ENCODE results near the gene GCGR.

Gene GCGR

DNA sequence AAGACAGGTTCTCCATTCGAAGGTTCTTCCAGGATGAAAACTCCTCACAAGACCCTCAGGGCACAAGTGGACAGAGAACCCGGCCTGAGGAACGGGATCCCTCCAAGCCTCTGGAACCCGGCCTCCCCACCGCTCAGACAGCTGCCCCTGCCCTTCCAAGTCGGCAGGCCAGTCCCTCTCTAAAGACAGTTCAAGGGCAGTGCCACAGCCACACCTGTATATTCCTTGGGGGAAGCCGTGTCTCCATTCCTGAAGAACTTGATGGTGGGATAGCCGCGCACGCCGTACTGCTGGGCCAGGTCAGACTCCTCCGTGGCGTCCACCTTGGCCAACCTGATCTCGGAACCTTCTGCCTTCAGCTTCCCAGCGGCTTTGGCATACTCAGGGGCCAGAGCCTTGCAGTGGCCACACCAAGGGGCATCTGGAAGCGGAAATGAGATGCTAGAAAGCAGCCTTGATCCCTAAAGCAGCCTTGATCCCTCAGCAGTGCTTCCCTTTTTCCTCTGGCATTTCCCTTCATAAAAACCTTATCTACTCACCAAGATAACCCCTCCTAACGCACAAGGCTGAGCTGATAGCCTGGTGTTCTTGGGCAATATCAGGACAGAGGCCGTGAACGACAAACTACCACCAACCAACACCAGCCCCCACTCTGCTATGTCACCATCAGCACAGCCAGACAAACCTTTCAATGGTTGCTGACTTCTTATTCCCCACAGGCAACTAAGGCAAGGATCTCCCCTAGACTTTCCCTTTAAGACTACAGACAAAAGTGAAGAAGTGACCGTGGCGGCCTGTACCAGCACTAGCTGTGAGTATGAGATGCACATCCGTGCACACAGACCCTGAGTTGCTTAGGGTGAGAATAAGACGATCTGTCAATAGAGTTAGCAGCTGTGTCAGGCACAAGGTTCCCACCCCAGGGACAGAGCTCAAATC is 55.3 kb downstream of the GCGR start:
- H3K23ac ChIP-seq (ENCODE audit: low read length in 2 of 2): peak overlapping the region; percentile 24 to 40
- H3K4me1 ChIP-seq (ENCODE audit: control insufficient read depth, insufficient read depth, low read depth, low read length): peaks cover 35% of the 10 kb centered on the region
- H2AFZ ChIP-seq (ENCODE audit: low read depth, low read length): no peak overlapping the region
- peak overlapping the region; percentile 85 to 90 for H3K4ac ChIP-seq (ENCODE audit: low read depth in 1 of 2, low read length in 2 of 2)
- DNase-seq: peak; percentile 40
- H3K4me3 ChIP-seq (ENCODE audit: insufficient read depth in 1 of 2, low read depth in 1 of 2, low read length in 2 of 2): peak overlapping the region; percentile 77 to 93
- H3K9me3 ChIP-seq (ENCODE audit: control insufficient read depth, low read length): no peaks in the 10 kb centered on the region
- peak overlapping the region; percentile 95 for H2BK120ac ChIP-seq (ENCODE audit: low read depth, low read length)
- peak overlapping the region; percentile 40 to 79 for H3K18ac ChIP-seq (ENCODE audit: low read depth in 1 of 2, low read length in 2 of 2)
- H3K14ac ChIP-seq (ENCODE audit: low read length in 2 of 2): peak overlapping the region in 1 of 2 experiments; percentile 93
- peak overlapping the region in 1 of 2 experiments; percentile 58 for H2BK12ac ChIP-seq (ENCODE audit: low read length in 2 of 2)
- no peak overlapping the region for H4K8ac ChIP-seq (ENCODE audit: low read length)
- peak overlapping the region; percentile 39 for H2AK5ac ChIP-seq (ENCODE audit: low read length, severe bottlenecking)
- peak overlapping the region; percentile 88 for H4K91ac ChIP-seq (ENCODE audit: low read length)
- no peaks in the 10 kb centered on the region for H3K27me3 ChIP-seq (ENCODE audit: control insufficient read depth in 1 of 2, insufficient read depth in 1 of 2, low read length in 2 of 2)
- peak overlapping the region; percentile 85 for H3K4me2 ChIP-seq (ENCODE audit: low read length, poor library complexity, severe bottlenecking)
- 66% methylated on average over 23 of the region's 23 CpGs for WGBS
- no peak overlapping the region for H2BK15ac ChIP-seq (ENCODE audit: low read depth, poor library complexity, severe bottlenecking)
- peak overlapping the region; percentile 68 for H3K27ac ChIP-seq (ENCODE audit: low read length, poor library complexity, severe bottlenecking)
- H3K79me1 ChIP-seq (replicated peaks; ENCODE audit: low read length, poor library complexity, severe bottlenecking): peaks cover 5% of the 10 kb centered on the region
- H3K9ac ChIP-seq (ENCODE audit: low read length): peak overlapping the region; percentile 93
- peaks cover 50 to 59% of the 10 kb centered on the region in 2 experiments for H3K36me3 ChIP-seq (ENCODE audit: control insufficient read depth in 1 of 2, insufficient read depth in 2 of 2, low read depth in 1 of 2, low read length in 2 of 2)
- peak overlapping the region; percentile 58 for H2BK5ac ChIP-seq (ENCODE audit: low read depth, low read length, poor library complexity, severe bottlenecking)

DNA sequence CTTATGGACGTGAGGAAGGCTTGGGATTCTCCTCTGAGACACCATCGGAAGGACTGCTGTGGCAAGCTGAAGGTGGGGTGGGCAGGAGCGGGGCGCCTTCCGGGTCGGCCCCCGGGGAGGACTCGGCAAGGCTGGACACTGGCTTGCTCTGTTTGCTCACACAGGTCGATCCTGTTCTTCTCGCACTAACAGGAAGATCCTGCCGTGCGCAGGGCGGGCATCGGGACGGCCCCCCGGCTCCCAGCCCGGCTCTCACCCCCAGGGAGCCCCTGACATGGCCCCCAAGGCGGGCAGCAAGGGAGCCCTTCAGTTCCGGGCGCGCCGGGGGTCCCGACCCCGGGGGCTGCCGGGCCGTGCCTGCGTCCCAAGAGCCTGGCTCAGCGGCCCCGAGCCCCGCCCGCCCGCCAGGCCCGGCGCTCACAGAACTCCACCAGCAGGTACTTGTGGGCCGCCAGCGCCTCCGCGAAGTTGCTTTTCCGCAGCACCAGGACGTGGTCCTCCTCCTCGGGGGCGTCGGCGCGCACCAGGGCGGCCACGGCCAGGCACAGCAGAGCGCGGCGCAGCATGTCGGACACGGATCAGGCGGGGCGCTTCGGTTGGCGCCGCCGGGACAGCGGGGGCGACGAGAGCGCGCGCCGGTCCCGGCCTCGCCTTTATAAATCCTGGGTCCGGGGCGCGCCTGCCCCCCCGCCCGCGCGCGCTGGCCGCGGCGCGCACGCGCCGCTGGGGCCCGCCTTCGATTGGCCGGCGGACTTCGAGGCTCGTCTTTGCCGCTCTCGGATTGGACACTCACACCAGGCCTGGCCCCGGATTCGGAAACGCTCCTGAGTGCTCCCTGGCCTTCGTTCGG is 56.2 kb downstream of the GCGR start, which contains the start of gene P4HB:
TSS of gene P4HB (minus strand) at position 630 of the 850 bp plus-strand sequence. CDS start at position 566, 64 bp downstream.
- Histone ChIP-seq H2BK120ac (ENCODE audit: low read depth, low read length) (peak within 1 kb of the TSS; percentile 95), H3K27me3 (ENCODE audit: control insufficient read depth in 1 of 2, insufficient read depth in 1 of 2, low read length in 2 of 2) (no peaks in the 10 kb centered on the region), H2BK5ac (ENCODE audit: low read depth, low read length, poor library complexity, severe bottlenecking) (peak within 1 kb of the TSS; percentile 94), H4K8ac (ENCODE audit: low read length) (peak within 1 kb of the TSS; percentile 96), H4K91ac (ENCODE audit: low read length) (peak within 1 kb of the TSS; percentile 100), H2BK15ac (ENCODE audit: low read depth, poor library complexity, severe bottlenecking) (no peak within 1 kb of the TSS), H3K79me1 (replicated peaks; ENCODE audit: low read length, poor library complexity, severe bottlenecking) (peaks cover 5% of the 10 kb centered on the region), H3K9ac (ENCODE audit: low read length) (peak within 1 kb of the TSS; percentile 94), H3K4me2 (ENCODE audit: low read length, poor library complexity, severe bottlenecking) (peak within 1 kb of the TSS; percentile 88), H3K36me3 (ENCODE audit: control insufficient read depth in 1 of 2, insufficient read depth in 2 of 2, low read depth in 1 of 2, low read length in 2 of 2) (peaks cover 41 to 53% of the 10 kb centered on the region in 2 experiments), H3K18ac (ENCODE audit: low read depth in 1 of 2, low read length in 2 of 2) (peak within 1 kb of the TSS; percentile 97 to 100), H2BK12ac (ENCODE audit: low read length in 2 of 2) (peak within 1 kb of the TSS in 1 of 2 experiments; percentile 58), H3K14ac (ENCODE audit: low read length in 2 of 2) (peak within 1 kb of the TSS in 1 of 2 experiments; percentile 100), H3K4me1 (ENCODE audit: control insufficient read depth, insufficient read depth, low read depth, low read length) (peaks cover 37% of the 10 kb centered on the region), H3K9me3 (ENCODE audit: control insufficient read depth, low read length) (no peaks in the 10 kb centered on the region), H2AFZ (ENCODE audit: low read depth, low read length) (peak within 1 kb of the TSS; percentile 96), H3K4ac (ENCODE audit: low read depth in 1 of 2, low read length in 2 of 2) (peak within 1 kb of the TSS; percentile 96 to 100), H3K4me3 (ENCODE audit: insufficient read depth in 1 of 2, low read depth in 1 of 2, low read length in 2 of 2) (peak within 1 kb of the TSS; percentile 93 to 100), H2AK5ac (ENCODE audit: low read length, severe bottlenecking) (peak within 1 kb of the TSS; percentile 94), H3K23ac (ENCODE audit: low read length in 2 of 2) (peak within 1 kb of the TSS; percentile 24 to 94), H3K27ac (ENCODE audit: low read length, poor library complexity, severe bottlenecking) (peak within 1 kb of the TSS; percentile 83)
- DNase-seq: no peak
- under 1% methylated on average over 88 of the region's 95 CpGs for WGBS

- peak overlapping the region; percentile 97 to 100 for H3K18ac ChIP-seq (ENCODE audit: low read depth in 1 of 2, low read length in 2 of 2)
- H3K36me3 ChIP-seq (ENCODE audit: control insufficient read depth in 1 of 2, insufficient read depth in 2 of 2, low read depth in 1 of 2, low read length in 2 of 2): peaks cover 40 to 53% of the 10 kb centered on the region in 2 experiments
- peak overlapping the region; percentile 96 for H2AFZ ChIP-seq (ENCODE audit: low read depth, low read length)
- H3K9ac ChIP-seq (ENCODE audit: low read length): peak overlapping the region; percentile 94
- H2BK15ac ChIP-seq (ENCODE audit: low read depth, poor library complexity, severe bottlenecking): no peak overlapping the region
- H3K4me2 ChIP-seq (ENCODE audit: low read length, poor library complexity, severe bottlenecking): peak overlapping the region; percentile 88
- peak; percentile 100 for DNase-seq
- H3K79me1 ChIP-seq (replicated peaks; ENCODE audit: low read length, poor library complexity, severe bottlenecking): peaks cover 7% of the 10 kb centered on the region
- H3K4me3 ChIP-seq (ENCODE audit: insufficient read depth in 1 of 2, low read depth in 1 of 2, low read length in 2 of 2): peak overlapping the region; percentile 91 to 100
- peak overlapping the region; percentile 100 for H4K91ac ChIP-seq (ENCODE audit: low read length)
- H2BK12ac ChIP-seq (ENCODE audit: low read length in 2 of 2): peak overlapping the region in 1 of 2 experiments; percentile 57
- H2BK5ac ChIP-seq (ENCODE audit: low read depth, low read length, poor library complexity, severe bottlenecking): peak overlapping the region; percentile 94
- H3K27ac ChIP-seq (ENCODE audit: low read length, poor library complexity, severe bottlenecking): peak overlapping the region; percentile 83
- peak overlapping the region; percentile 96 to 100 for H3K4ac ChIP-seq (ENCODE audit: low read depth in 1 of 2, low read length in 2 of 2)
- H3K9me3 ChIP-seq (ENCODE audit: control insufficient read depth, low read length): no peaks in the 10 kb centered on the region
- peak overlapping the region in 1 of 2 experiments; percentile 100 for H3K14ac ChIP-seq (ENCODE audit: low read length in 2 of 2)
- peak overlapping the region; percentile 96 for H4K8ac ChIP-seq (ENCODE audit: low read length)
- H3K4me1 ChIP-seq (ENCODE audit: control insufficient read depth, insufficient read depth, low read depth, low read length): peaks cover 44% of the 10 kb centered on the region
- peak overlapping the region in 1 of 2 experiments; percentile 94 for H3K23ac ChIP-seq (ENCODE audit: low read length in 2 of 2)
- whole genome bisulfite sequencing: under 1% methylated on average over 70 of the region's 74 CpGs
- no peaks in the 10 kb centered on the region for H3K27me3 ChIP-seq (ENCODE audit: control insufficient read depth in 1 of 2, insufficient read depth in 1 of 2, low read length in 2 of 2)
- peak overlapping the region; percentile 73 for H2BK120ac ChIP-seq (ENCODE audit: low read depth, low read length)
- H2AK5ac ChIP-seq (ENCODE audit: low read length, severe bottlenecking): peak overlapping the region; percentile 94
These were observed 57.0 kb downstream of the GCGR start for GRCh38 chr17:81860756-81861568.

All from mesenchymal stem cell (in vitro differentiated cells and primary cell).